A549 (cell line): ENCODE measurements around the gene UVRAG. TPM values are rescaled to one million over a fixed set of nuclear protein-coding genes. Genes with fewer than 3 reads are reported as not detected.

Experiments used
- ATAC-seq, 2 experiments: fragments of 200-7000 bp in 1 of 2; fragments of >200 bp in 1 of 2; cut with Nextera tagmentation in 1 of 2; cut with Tn5 transposase in 1 of 2; 3 replicates each; pipeline versions ENCODE4 v1.8.0 to v1.9.1; 2018 to 2020; ENCODE audit warnings: mild to moderate bottlenecking in 1 of 2, moderate library complexity in 1 of 2
- CTCF ChIA-PET: fragments of 300-600 bp; sonication (Branson Sonifier 250); formaldehyde crosslinking; extraction: SDS; loops from one replicate; lab custom pipeline; 2021; ENCODE audit warnings: antibody characterized with exemption, inconsistent platforms; lab: Yijun Ruan, JAX
- POLR2A ChIA-PET: fragments of 350-600 bp; formaldehyde crosslinking; extraction: SDS; loops from one replicate; lab custom pipeline; 2021; ENCODE audit warnings: antibody characterized with exemption, inconsistent platforms; lab: Yijun Ruan, JAX
- DNase-seq, 2 experiments: peaks; one replicate each; pipeline versions ENCODE4 v3.0.0 to v3.0.0-alpha.2; 2011 to 2016; ENCODE audit warnings: low read depth in 1 of 2, low spot score in 1 of 2
- FAIRE-seq: peaks from 2 replicates; lab custom pipeline; 2011; peaks lifted over from hg19 to GRCh38; lab: Jason Lieb, UNC
- H3K27ac ChIP-seq, 2 experiments: fragments of >200 bp; sonication (Bioruptor Twin); formaldehyde crosslinking; 3 replicates each; pipeline ENCODE4 v1.5.1; 2016 to 2017
- H3K4me1 ChIP-seq: fragments of >200 bp; sonication (Bioruptor Twin); formaldehyde crosslinking; 3 replicates; pipeline ENCODE4 v1.6.1; 2016
- H3K4me2 ChIP-seq: fragments of >200 bp; sonication (Bioruptor Twin); formaldehyde crosslinking; 3 replicates; pipeline ENCODE4 v1.6.1; 2016
- H3K4me3 ChIP-seq: fragments of >200 bp; sonication (Bioruptor Twin); formaldehyde crosslinking; 3 replicates; pipeline ENCODE4 v1.5.1; 2016
- H3K9me3 ChIP-seq: fragments of >200 bp; sonication (Bioruptor Twin); formaldehyde crosslinking; 3 replicates; pipeline ENCODE4 v1.6.1; 2016
- CBX2 ChIP-seq: fragments of 200-600 bp; sonication (generic); IDR thresholded peaks from 2 replicates; pipeline ENCODE4 v1.6.1; 2016; ENCODE audit warnings: low read depth, mild to moderate bottlenecking, borderline replicate concordance
- CHD4 ChIP-seq: fragments of 200-600 bp; sonication (generic); IDR thresholded peaks from 2 replicates; pipeline ENCODE4 v1.6.1; 2016; ENCODE audit warnings: antibody characterized with exemption, mild to moderate bottlenecking, borderline replicate concordance
- CTCF ChIP-seq: fragments of >200 bp; sonication (Bioruptor Twin); formaldehyde crosslinking; IDR thresholded peaks from 3 replicates; pipeline ENCODE4 v1.5.1; 2016
- EP300 ChIP-seq, 2 experiments: fragments of >200 bp; sonication (Bioruptor Twin); formaldehyde crosslinking; IDR thresholded peaks; 2 replicates in 1 of 2; 3 replicates in 1 of 2; pipeline ENCODE4 v1.6.1; 2016 to 2017
- ESRRA ChIP-seq: fragments of 150-350 bp; IDR thresholded peaks from 2 replicates; pipeline ENCODE4 v1.6.1; 2014; ENCODE audit warnings: mild to moderate bottlenecking, low read length, borderline replicate concordance
- HDAC2 ChIP-seq: fragments of 200-600 bp; sonication (generic); IDR thresholded peaks from 2 replicates; pipeline ENCODE4 v1.6.1; 2016
- HES2 ChIP-seq: fragments of >200 bp; sonication (Bioruptor Twin); formaldehyde crosslinking; IDR thresholded peaks from 2 replicates; pipeline ENCODE4 v1.6.1; 2016
- HMGXB4 ChIP-seq: fragments of 250-450 bp; sonication (Bioruptor Pico); IDR thresholded peaks from 2 replicates; pipeline ENCODE4 v1.5.0; 2021; ENCODE audit warnings: mild to moderate bottlenecking, moderate library complexity, borderline replicate concordance
- HOXB13 ChIP-seq: fragments of 250-450 bp; sonication (Bioruptor Pico); IDR thresholded peaks from 2 replicates; pipeline ENCODE4 v1.5.0; 2020; ENCODE audit warnings: low read depth, mild to moderate bottlenecking, moderate library complexity
- KDM1A ChIP-seq: fragments of 200-600 bp; sonication (generic); IDR thresholded peaks from 2 replicates; pipeline ENCODE4 v1.6.1; 2016; ENCODE audit warnings: low read depth, mild to moderate bottlenecking
- KDM5A ChIP-seq: fragments of 200-600 bp; sonication (generic); IDR thresholded peaks from 2 replicates; pipeline ENCODE4 v1.6.1; 2016; ENCODE audit warnings: antibody characterized with exemption, mild to moderate bottlenecking
- MAX ChIP-seq: IDR thresholded peaks from 2 replicates; pipeline ENCODE4 v1.6.1; 2012
- NFE2L2 ChIP-seq: fragments of 150-350 bp; conservative IDR thresholded peaks from 2 replicates; pipeline ENCODE4 v1.6.1; 2014; ENCODE audit warnings: low read length
- PBX3 ChIP-seq: IDR thresholded peaks from 2 replicates; pipeline ENCODE4 v1.6.1; 2012
- PHF8 ChIP-seq: fragments of 200-600 bp; sonication (generic); IDR thresholded peaks from 2 replicates; pipeline ENCODE4 v1.6.1; 2016; ENCODE audit warnings: low read depth, mild to moderate bottlenecking, antibody characterized with exemption, moderate library complexity, borderline replicate concordance
- POLR2A ChIP-seq: IDR thresholded peaks from 2 replicates; pipeline ENCODE4 v1.6.1; 2012; ENCODE audit warnings: mild to moderate bottlenecking, low read length
- POLR2AphosphoS2 ChIP-seq: conservative IDR thresholded peaks from 2 replicates; pipeline ENCODE4 v1.6.1; 2012; ENCODE audit warnings: low read length, improper control_type of control experiment, inconsistent platforms
- RCOR1 ChIP-seq: fragments of 150-350 bp; IDR thresholded peaks from 2 replicates; pipeline ENCODE4 v1.6.1; 2014; ENCODE audit warnings: antibody characterized with exemption, low read length, low read depth
- RFX5 ChIP-seq: fragments of 450-650 bp; IDR thresholded peaks from 2 replicates; pipeline ENCODE4 v1.7.1; 2014; ENCODE audit warnings: antibody characterized with exemption, mild to moderate bottlenecking, moderate library complexity
- SMC3 ChIP-seq: fragments of >200 bp; sonication (Bioruptor Twin); formaldehyde crosslinking; IDR thresholded peaks from 3 replicates; pipeline ENCODE4 v1.6.1; 2018; ENCODE audit warnings: inconsistent platforms
- TFCP2L1 ChIP-seq: fragments of 250-450 bp; sonication (Bioruptor Pico); IDR thresholded peaks from 2 replicates; pipeline ENCODE4 v1.5.0; 2021; ENCODE audit warnings: mild to moderate bottlenecking
- TP53 ChIP-seq: fragments of 250-450 bp; sonication (Bioruptor Pico); IDR thresholded peaks from 2 replicates; pipeline ENCODE4 v1.5.0; 2021; ENCODE audit warnings: mild to moderate bottlenecking, moderate library complexity
- ZC3H11A ChIP-seq: fragments of 450-650 bp; IDR thresholded peaks from 2 replicates; pipeline ENCODE4 v1.6.1; 2014; ENCODE audit warnings: antibody characterized with exemption, mild to moderate bottlenecking
- WGBS: methylation state at CpG from one replicate; pipeline ENCODE4 v1.1.6; 2017; ENCODE audit errors: missing lambda C conversion rate; 5-methylcytosine and 5-hydroxymethylcytosine counted together
- polyA plus RNA-seq, 4 experiments: library from polyadenylated mRNA; depleted of rRNA in 3 of 4; stranded (reverse); fragments of >200 nt; fragmentation: RNase III in 1 of 4; extraction: RNeasy Plus Mini Kit Qiagen cat#74134 plus additional on column Dnase treatment in 1 of 4; gene quantifications; 2 replicates in 3 of 4; 3 replicates in 1 of 4; pipeline ENCODE4 v1.2.3, GENCODE V29; 2011 to 2017

Gene UVRAG
- polyA plus RNA-seq, 2 of the 4 experiments (the other 2 are of a cell fraction): 6.1 to 14.1 TPM

- no peak overlapping the region for H3K4me3 ChIP-seq
- no peak overlapping the region for H3K27ac ChIP-seq
- no peak for DNase-seq
- no peaks in the 10 kb centered on the region for H3K9me3 ChIP-seq
- ATAC-seq: no peak
- no peak for TF ChIP-seq ZC3H11A
- no peak for TF ChIP-seq NFE2L2
- no peak for TF ChIP-seq KDM5A
- no peak for TF ChIP-seq CBX2
- no peak for TF ChIP-seq PHF8
- no peak for TF ChIP-seq KDM1A
- no peak for TF ChIP-seq EP300 (IDR thresholded peaks at IDR 0.05)
- TF ChIP-seq HMGXB4 (CRISPR knock-in tag): no peak
- TF ChIP-seq RCOR1: no peak
- TF ChIP-seq CTCF: no peak
- TF ChIP-seq HOXB13 (CRISPR knock-in tag): no peak
- no peak for TF ChIP-seq HDAC2
- no peak for TF ChIP-seq CHD4
- TF ChIP-seq, all 56 proteins: peak for 0
- 88% methylated on average over 6 of the region's 6 CpGs for WGBS
- Histone ChIP-seq H3K4me1 (peaks cover 10% of the 10 kb centered on the region; the same call in 2 of the 3 replicates), H3K4me2 (no peak overlapping the region)
- POLR2A ChIA-PET: no interaction called here
- CTCF ChIA-PET: interaction anchor here (5.7 kb wide), 1 partner anchor 13 kb away, joined by 37 read pairs; no protein-coding TSS in a partner anchor
- no peak for FAIRE-seq
Measured at GRCh38 chr11:75855206-75855605, 40.2 kb downstream of the UVRAG start.

GRCh38 chr11:75856912-75857311 lies 41.9 kb downstream of the UVRAG start:
- 96% methylated on average over 3 of the region's 3 CpGs for WGBS
- H3K4me3 ChIP-seq: no peak overlapping the region
- TF ChIP-seq PBX3 (no peak), HES2 (no peak), ESRRA (no peak), TP53 (no peak), RFX5 (no peak)
- POLR2A ChIA-PET: no interaction called here
- no peak overlapping the region for H3K27ac ChIP-seq
- no peak overlapping the region for H3K4me2 ChIP-seq
- no peak for DNase-seq
- H3K4me1 ChIP-seq: peaks cover 10% of the 10 kb centered on the region; the same call in 2 of the 3 replicates
- no peaks in the 10 kb centered on the region for H3K9me3 ChIP-seq
- CTCF ChIA-PET: interaction anchor here (2.2 to 5.7 kb wide), 2 partner anchors 11 to 55 kb away, joined by 7 to 37 read pairs; no protein-coding TSS in a partner anchor
- no peak for ATAC-seq
- no peak for FAIRE-seq

GRCh38 chr11:75858042-75858441 lies 43.0 kb downstream of the UVRAG start:
- Histone ChIP-seq H3K4me2 (no peak overlapping the region), H3K4me3 (no peak overlapping the region), H3K27ac (no peak overlapping the region), H3K4me1 (peaks cover 10% of the 10 kb centered on the region; the same call in 2 of the 3 replicates), H3K9me3 (no peaks in the 10 kb centered on the region)
- CTCF ChIA-PET: interaction anchor here (2.2 to 5.7 kb wide), 2 partner anchors 10 to 56 kb away, joined by 7 to 37 read pairs; no protein-coding TSS in a partner anchor
- no peak for FAIRE-seq
- no peak for ATAC-seq
- no peak for DNase-seq
- POLR2A ChIA-PET: no interaction called here
- TF ChIP-seq POLR2A (no peak), CHD4 (no peak), POLR2AphosphoS2 (no peak), TP53 (no peak), PHF8 (no peak), TFCP2L1 (no peak), SMC3 (no peak), HMGXB4 (CRISPR knock-in tag) (no peak), CBX2 (no peak), RCOR1 (no peak), MAX (no peak)
